Nephron (organoid): ENCODE results near the gene CARNS1.

Source experiments
- H3K27ac Mint-ChIP-seq, 3 experiments: 2 replicates each; pipeline ENCODE4 v1.8.0; 2020; ENCODE audit warnings: mixed read lengths in 3 of 3, mild to moderate bottlenecking in 2 of 3, moderate library complexity in 1 of 3
- H3K27me3 Mint-ChIP-seq: 2 replicates; pipeline ENCODE4 v1.8.0; 2021; ENCODE audit warnings: low read depth, mild to moderate bottlenecking, moderate library complexity, mixed read lengths
- H3K36me3 Mint-ChIP-seq: 2 replicates; pipeline ENCODE4 v1.8.0; 2020; ENCODE audit warnings: low read depth, mixed read lengths
- H3K4me1 Mint-ChIP-seq: 2 replicates; pipeline ENCODE4 v1.8.0; 2020; ENCODE audit warnings: mixed read lengths
- H3K4me3 Mint-ChIP-seq, 3 experiments: 2 replicates each; pipeline ENCODE4 v1.8.0; 2020; ENCODE audit warnings: mild to moderate bottlenecking in 3 of 3, mixed read lengths in 3 of 3, moderate library complexity in 2 of 3
- H3K9me3 Mint-ChIP-seq: 2 replicates; pipeline ENCODE4 v1.8.0; 2020; ENCODE audit warnings: mixed read lengths
- TF ChIP-seq, protein P1 (sequence below), 3 experiments: fragments of 200-600 bp; sonication (generic); IDR thresholded peaks; one replicate each; pipeline ENCODE4 v1.5.0; 2021; ENCODE audit warnings: antibody characterized with exemption in 3 of 3; ENCODE audit not compliant: unreplicated experiment in 3 of 3

The CARNS1 gene

DNA sequence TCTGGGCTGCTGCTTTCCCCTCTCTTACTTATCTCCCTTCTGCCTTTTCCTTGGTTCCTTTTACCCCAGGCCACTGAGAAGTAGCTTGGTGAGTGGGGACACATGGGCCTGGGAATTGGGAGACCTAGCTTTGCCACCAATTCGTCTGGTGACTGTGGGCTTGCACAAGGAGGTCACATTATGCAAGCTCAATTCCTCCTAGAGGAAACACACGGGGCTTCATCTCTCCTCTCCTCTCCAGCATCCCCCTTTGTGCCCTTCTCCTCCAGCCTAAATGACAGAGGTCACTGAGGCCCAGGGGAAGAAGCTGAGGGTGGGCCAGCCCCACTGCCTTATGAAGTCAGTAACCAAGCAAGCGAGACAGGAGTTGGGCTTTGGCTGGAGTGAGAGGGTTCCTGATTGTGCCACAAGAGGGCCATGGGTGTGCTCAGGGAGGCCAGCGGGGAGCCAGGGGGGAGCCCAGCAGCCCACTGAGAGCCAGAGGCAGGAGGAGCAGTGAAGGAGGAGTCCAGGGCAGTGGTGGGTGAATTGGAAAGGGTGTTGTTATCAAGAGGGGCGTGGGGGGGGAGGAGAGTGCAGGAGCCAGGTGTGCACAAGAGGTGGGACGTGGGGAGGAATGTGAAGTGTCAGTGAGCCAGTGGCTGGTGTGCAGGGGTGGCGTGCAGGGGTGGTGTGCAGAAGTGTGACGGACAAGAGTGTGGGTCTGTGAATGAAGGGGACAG, 44.1 kb upstream of the CARNS1 start:
- Mint-ChIP-seq H3K27me3 (peaks cover 29% of the 10 kb centered on the region), H3K9me3 (no peaks in the 10 kb centered on the region), H3K27ac (peak overlapping the region; percentile 59 to 96 (median 94)), H3K36me3 (no peaks in the 10 kb centered on the region), H3K4me1 (peaks cover 60% of the 10 kb centered on the region), H3K4me3 (peak overlapping the region; percentile 88 to 92 (median 91))
- TF ChIP-seq, protein P1, sequence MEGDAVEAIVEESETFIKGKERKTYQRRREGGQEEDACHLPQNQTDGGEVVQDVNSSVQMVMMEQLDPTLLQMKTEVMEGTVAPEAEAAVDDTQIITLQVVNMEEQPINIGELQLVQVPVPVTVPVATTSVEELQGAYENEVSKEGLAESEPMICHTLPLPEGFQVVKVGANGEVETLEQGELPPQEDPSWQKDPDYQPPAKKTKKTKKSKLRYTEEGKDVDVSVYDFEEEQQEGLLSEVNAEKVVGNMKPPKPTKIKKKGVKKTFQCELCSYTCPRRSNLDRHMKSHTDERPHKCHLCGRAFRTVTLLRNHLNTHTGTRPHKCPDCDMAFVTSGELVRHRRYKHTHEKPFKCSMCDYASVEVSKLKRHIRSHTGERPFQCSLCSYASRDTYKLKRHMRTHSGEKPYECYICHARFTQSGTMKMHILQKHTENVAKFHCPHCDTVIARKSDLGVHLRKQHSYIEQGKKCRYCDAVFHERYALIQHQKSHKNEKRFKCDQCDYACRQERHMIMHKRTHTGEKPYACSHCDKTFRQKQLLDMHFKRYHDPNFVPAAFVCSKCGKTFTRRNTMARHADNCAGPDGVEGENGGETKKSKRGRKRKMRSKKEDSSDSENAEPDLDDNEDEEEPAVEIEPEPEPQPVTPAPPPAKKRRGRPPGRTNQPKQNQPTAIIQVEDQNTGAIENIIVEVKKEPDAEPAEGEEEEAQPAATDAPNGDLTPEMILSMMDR (IDR thresholded peaks at IDR 0.05; ENCODE audit: unreplicated experiment in 3 of 3) = peak; percentile 40 to 43 (median 42)

DNA sequence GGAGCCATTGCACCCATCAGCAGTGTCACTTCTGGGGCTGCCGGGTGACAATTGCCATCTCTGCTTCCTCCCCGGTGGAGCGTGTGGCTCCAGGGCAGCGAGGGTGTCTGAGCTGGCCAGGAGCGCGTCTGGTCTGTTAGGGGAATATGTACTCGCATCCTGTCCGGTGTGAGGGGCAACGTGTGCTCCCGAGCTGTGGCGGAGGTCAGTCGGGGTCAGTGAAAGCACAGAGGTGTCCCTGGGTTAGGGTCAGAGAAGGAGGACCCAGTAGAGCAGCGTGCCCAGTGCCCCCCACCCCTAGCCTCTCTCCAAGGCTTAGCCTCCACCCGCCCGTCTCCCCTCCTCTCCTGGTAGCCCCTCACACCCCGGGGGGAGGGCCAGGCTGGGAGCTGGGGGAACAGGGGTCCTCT, 43.6 kb upstream of the CARNS1 start:
- Mint-ChIP-seq H3K27ac (peak overlapping the region; percentile 59 to 96 (median 94)), H3K4me3 (peak overlapping the region; percentile 88 to 92 (median 91)), H3K4me1 (peaks cover 61% of the 10 kb centered on the region), H3K27me3 (peaks cover 34% of the 10 kb centered on the region), H3K36me3 (no peaks in the 10 kb centered on the region), H3K9me3 (no peaks in the 10 kb centered on the region)
- TF ChIP-seq, protein P1 (IDR thresholded peaks at IDR 0.05; ENCODE audit: unreplicated experiment in 3 of 3) = no peak

DNA sequence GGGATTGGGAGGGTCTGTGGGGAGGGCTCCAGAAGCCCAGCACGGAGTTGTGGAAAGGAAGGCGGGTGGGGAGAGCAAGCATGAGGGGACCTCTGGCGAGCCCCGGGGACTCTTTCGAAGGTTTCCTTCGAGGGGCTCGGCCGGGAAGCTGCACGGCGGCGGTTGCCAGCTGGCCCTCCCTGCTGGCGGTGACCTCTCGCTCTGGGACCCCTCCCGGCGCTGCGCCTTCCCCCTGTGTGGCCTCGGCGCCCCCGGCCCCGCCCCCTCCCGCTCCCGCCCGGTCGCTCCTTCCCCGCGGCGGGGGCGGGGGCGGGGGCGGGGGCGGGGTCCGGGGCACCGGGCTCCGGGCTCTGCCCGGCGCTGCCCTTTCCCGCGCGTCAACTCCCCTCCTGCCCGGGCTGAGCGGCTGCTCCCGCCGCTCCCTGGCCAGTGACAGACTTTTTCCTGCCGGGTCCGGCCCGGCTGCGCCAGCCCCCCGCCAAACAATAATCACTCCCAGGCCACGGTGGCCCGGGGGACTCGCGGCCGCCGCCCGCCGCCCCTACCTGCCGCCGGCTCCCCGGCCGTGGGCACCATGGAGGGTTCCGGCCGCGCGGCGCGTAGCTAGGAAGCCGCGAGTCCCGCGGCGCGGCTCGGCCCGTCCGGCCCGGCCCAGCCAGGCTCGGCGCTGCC, 43.0 kb upstream of the CARNS1 start:
- Mint-ChIP-seq H3K27me3 (peaks cover 36% of the 10 kb centered on the region), H3K36me3 (no peaks in the 10 kb centered on the region), H3K9me3 (no peaks in the 10 kb centered on the region), H3K4me1 (peaks cover 63% of the 10 kb centered on the region), H3K4me3 (peak overlapping the region; percentile 88 to 92 (median 91)), H3K27ac (peak overlapping the region in 1 of 3 experiments; percentile 59)
- TF ChIP-seq, protein P1 (IDR thresholded peaks at IDR 0.05; ENCODE audit: unreplicated experiment in 3 of 3) = no peak

DNA sequence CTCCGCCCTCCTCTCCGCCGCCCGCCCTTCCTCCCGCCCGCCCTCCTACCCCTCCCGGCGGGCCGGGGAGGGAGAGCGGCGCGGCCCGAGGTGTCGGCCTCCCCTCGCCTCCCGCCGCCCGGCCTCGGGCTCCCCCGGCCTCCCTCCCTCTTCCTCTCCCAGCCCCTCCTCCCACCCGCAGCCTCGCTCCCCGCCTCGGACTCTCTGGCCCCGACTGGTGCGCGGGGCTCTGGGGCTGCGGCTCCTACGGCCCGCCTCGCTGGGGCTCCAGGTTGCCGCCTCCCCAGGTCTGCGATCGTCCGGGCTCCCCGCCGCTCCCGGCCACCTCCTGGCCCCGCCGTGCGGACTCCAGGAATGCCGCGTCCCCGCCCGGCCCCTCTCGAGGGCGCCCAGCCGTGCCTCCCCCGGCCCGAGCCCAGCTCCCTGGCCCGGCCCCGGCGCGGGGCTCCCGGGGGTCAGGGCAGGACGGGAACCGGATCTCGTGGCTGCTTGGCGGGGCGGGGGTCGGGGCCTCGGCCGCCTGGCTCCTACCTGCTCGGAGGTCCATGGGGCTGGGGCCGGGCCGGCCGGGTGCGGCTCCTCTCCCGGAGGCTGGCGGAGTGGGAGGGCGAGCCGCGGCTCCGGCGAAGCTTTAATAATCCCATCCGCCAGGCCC, 42.4 kb upstream of the CARNS1 start, which contains the start of gene CLCF1:
Gene CLCF1, minus strand, starts transcription at position 606 of the 655 bp plus-strand sequence. Its CDS starts 59 bp downstream, at position 547.
- TF ChIP-seq, protein P1 (IDR thresholded peaks at IDR 0.05; ENCODE audit: unreplicated experiment in 3 of 3) = no peak
- H3K4me1 Mint-ChIP-seq = peaks cover 57% of the 10 kb centered on the region
- peak within 1 kb of the TSS; percentile 87 to 93 (median 93) for H3K4me3 Mint-ChIP-seq
- peaks cover 36% of the 10 kb centered on the region for H3K27me3 Mint-ChIP-seq
- H3K27ac Mint-ChIP-seq = peak within 1 kb of the TSS; percentile 97 to 99 (median 99)
- H3K9me3 Mint-ChIP-seq = no peaks in the 10 kb centered on the region
- no peaks in the 10 kb centered on the region for H3K36me3 Mint-ChIP-seq

DNA sequence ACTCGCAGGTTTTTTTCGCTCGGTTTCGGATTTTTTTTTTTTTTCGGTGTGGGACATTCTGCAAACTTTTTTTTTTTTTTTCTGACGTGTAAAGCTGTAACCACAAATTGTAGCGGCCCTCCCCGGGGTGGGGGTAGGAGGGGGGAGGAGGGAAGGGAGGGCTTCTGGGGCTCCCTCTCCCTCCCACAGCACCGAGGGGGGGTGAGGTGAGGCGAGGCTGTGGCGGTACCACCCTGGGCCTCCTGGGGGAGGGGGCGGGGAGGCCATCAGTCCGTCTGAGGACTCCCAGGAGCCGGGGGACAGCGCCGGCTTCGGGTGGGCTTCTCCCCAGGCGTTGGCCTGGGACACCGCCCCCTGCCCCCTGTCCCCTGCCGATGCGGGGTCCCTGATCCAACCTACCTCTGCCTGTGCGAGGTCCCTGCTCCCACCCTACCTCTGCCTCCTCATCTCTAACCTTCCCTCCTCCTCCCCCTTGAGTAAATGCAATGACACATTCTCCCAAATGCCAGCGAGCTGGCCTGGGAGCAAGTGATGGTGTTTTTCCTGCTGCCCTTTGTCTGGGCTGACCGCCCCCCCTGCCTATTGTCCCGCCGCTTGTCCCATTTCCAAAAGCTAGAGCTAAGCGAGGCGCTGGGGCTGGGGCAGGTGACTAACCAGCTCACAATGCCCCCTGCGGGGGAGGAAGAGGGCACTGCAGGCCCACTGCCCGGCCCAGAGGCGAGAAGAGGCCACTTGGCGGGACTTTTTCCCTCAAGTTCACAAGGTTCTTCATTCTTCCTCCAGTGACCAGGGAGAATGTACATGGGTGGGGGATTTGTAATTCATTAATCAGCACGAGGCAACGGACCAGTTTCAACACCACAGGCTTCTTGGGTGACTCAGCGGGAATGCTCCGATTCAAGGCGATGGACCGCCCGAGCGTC, 41.6 kb upstream of the CARNS1 start:
- H3K27me3 Mint-ChIP-seq = peaks cover 36% of the 10 kb centered on the region
- TF ChIP-seq, protein P1 (IDR thresholded peaks at IDR 0.05; ENCODE audit: unreplicated experiment in 3 of 3) = peak in 2 of 3 experiments; percentile 22 to 28
- H3K36me3 Mint-ChIP-seq = no peaks in the 10 kb centered on the region
- no peaks in the 10 kb centered on the region for H3K9me3 Mint-ChIP-seq
- H3K4me3 Mint-ChIP-seq = peak overlapping the region; percentile 87 to 93 (median 93)
- peaks cover 53% of the 10 kb centered on the region for H3K4me1 Mint-ChIP-seq
- peak overlapping the region; percentile 97 to 99 (median 99) for H3K27ac Mint-ChIP-seq
